SW480 (cell line): Measurements from ENCODE around the gene ADCYAP1R1.

Experiments
- DNase-seq: peaks from one replicate; pipeline ENCODE4 v3.0.0-alpha.2; 2016; ENCODE audit warnings: low spot score

ADCYAP1R1 gene

GRCh38 chr7:31043051-31043471, 9.0 kb upstream of the ADCYAP1R1 start:
- DNase-seq, result no peak

- no peak for DNase-seq
Observed at GRCh38 chr7:31044529-31044928, 7.6 kb upstream of the ADCYAP1R1 start.

GRCh38 chr7:31046723-31047122, 5.4 kb upstream of the ADCYAP1R1 start:
- no peak for DNase-seq

- DNase-seq, result no peak
Observed at GRCh38 chr7:31047313-31048146, 4.6 kb upstream of the ADCYAP1R1 start.

- DNase-seq, result no peak
Observed at GRCh38 chr7:31049005-31049765, 2.9 kb upstream of the ADCYAP1R1 start.

- no peak for DNase-seq
Observed at GRCh38 chr7:31052487-31052840, 356 bp downstream of the ADCYAP1R1 start.

GRCh38 chr7:31052841-31053601, 913 bp downstream of the ADCYAP1R1 start:
- DNase-seq, result no peak

GRCh38 chr7:31053986-31054385, 1.9 kb downstream of the ADCYAP1R1 start:
- DNase-seq, result no peak

GRCh38 chr7:31054608-31055278, 2.6 kb downstream of the ADCYAP1R1 start:
- no peak for DNase-seq

GRCh38 chr7:31055471-31055870, 3.4 kb downstream of the ADCYAP1R1 start:
- no peak for DNase-seq

- DNase-seq, result peak; percentile 41
Observed at GRCh38 chr7:31056775-31057346, 4.8 kb downstream of the ADCYAP1R1 start.

- DNase-seq, result no peak
Observed at GRCh38 chr7:31058122-31058521, 6.0 kb downstream of the ADCYAP1R1 start.

GRCh38 chr7:31058688-31059087, 6.6 kb downstream of the ADCYAP1R1 start:
- DNase-seq, result no peak

- no peak for DNase-seq
Observed at GRCh38 chr7:31059551-31059950, 7.4 kb downstream of the ADCYAP1R1 start.

GRCh38 chr7:31061185-31061584, 9.1 kb downstream of the ADCYAP1R1 start:
- DNase-seq, result no peak

GRCh38 chr7:31062746-31063435, 10.8 kb downstream of the ADCYAP1R1 start:
- no peak for DNase-seq

- DNase-seq, result no peak
Observed at GRCh38 chr7:31065021-31065593, 13.0 kb downstream of the ADCYAP1R1 start.

GRCh38 chr7:31065840-31066239, 13.7 kb downstream of the ADCYAP1R1 start:
- no peak for DNase-seq

- DNase-seq, result no peak
Observed at GRCh38 chr7:31066516-31067130, 14.5 kb downstream of the ADCYAP1R1 start.

- no peak for DNase-seq
Observed at GRCh38 chr7:31067491-31067890, 15.4 kb downstream of the ADCYAP1R1 start.
